Activated CD8-positive, alpha-beta memory T cell treated with anti-CD3 and anti-CD28 coated beads, Interleukin-2, amount 50 U/mL, for 1 hour (primary cell): ENCODE data around the gene FAM120A.

Source experiments
- DNase-seq: peaks from one replicate; pipeline ENCODE4 v3.0.0-alpha.2; 2020; ENCODE audit errors: extremely low read depth

The FAM120A gene

DNA sequence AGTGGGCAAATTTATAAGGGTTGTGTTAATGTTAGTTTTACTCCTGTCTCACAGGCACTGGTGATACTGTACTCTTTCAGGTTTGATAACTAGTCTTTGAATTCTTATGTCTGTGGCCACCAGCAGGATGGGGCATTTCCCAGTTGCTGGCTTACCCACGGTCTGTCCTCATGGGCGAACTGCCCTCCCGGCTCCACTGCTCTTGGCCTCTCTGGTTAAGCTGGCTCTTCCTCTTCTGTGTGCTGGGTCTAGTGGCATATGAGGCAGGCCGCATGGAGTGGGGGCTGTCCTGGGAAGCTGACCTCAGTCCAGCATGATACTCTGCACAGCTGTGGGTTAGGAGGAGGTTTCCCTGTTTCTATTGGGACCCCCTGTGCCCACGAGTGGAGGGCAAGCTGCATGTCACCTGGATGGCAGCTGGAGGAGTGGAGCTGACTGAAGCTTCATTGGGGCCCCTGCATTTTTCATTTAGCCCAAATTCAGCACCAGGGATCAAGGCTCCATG is 144.4 kb downstream of the FAM120A start:
- DNase-seq, result no peak

DNA sequence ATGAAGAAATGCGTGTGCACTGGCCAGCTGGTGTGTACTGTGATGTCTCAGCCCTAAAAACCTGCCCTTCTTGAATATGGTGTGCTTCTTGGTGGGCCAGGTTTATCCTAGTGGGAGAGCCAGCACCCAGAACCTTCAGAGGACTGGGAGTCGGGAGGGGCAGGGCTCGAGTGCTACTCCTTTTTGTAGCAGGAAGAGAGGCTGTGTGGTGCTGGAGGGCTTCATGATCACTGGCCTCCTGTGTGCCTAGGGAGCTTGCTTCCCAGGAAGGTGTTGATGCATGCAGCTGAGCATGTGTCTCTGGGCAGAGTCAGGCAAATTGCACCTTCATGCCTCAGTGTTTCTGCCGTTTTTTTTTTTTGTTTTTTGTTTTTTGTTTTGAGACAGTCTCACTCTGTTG is 144.9 kb downstream of the FAM120A start:
- no peak for DNase-seq

DNA sequence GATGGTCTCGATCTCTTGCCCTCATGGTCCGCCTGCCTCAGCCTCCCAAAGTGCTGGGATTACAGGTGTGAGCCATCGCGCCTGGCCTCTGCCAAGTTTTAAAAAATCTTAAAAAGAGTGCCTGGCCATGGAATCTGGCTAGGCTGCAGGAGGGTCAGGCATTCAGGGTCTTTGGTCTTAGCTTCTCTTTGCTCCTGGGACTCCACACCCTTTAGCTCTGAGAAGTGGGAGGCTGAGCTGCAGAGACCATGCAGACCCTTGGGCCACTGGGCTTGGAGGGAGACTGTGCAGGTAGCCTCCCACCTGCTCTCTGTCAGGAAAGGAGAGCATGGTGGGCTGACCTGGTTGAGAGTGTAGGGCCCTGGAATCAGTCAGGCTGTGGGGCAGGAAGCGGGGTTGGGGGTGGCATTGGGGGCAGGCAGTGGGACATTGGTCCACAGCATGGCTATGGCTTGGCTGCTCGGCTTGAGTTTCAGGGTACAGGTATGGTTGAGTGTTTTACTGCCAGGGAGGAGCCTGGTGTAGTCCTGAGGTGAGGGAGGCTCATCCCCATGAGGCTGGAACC is 145.7 kb downstream of the FAM120A start:
- no peak for DNase-seq

- no peak for DNase-seq
These were observed 146.6 kb downstream of the FAM120A start for GRCh38 chr9:93597871-93598646.

DNA sequence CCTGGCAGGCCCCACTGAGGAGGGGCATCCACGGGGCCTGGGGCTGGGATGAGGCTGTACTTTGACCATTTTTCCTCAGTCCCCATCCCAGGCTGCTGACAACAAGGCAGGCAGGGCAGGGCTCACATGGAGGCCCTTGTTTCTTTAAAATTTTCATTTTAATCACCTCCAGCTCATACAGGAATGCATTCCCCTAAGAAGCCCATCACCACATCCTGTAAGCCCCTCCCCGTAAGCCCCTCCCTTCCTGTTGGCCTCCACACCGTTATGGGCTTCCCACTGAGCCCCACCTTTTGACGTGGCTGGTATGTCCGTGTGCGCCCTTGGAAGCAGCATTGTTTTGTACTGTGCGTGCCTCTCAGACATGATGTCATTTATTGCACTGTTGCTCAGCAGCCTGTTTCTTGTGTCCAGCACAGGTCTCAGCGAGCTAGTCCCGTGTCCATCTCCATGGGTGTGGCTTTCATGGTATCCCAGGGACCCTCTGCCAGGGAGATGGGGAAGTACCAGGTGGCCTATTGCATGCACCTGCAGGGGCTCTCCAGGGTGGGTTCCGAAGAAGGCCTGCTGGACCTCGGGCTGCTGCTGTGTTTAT is 147.3 kb downstream of the FAM120A start:
- no peak for DNase-seq

- no peak for DNase-seq
These were observed 148.3 kb downstream of the FAM120A start for GRCh38 chr9:93599571-93600403.

DNA sequence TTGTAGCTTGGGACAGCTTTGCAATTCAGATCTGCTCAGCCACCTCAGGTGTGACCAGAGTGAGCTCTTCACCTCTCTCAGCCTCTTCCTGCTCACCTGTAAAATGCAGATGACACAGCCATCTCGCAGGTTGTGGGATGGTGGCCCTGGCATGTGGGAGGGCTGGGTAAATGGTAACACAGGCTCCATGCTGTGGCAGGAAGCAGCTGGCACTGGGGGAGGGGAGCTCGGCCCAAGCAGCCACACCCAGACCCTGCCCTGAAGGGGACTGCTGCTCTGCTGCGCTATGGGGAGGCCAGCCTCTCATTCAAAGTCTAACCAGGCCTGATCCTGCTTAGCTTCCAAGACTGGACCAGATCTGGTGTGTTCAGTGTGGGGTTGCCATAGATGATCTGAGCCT is 149.0 kb downstream of the FAM120A start:
- DNase-seq, result no peak

GRCh38 chr9:93601063-93601462 is 149.6 kb downstream of the FAM120A start:
- no peak for DNase-seq

GRCh38 chr9:93601666-93602065 is 150.2 kb downstream of the FAM120A start:
- no peak for DNase-seq

GRCh38 chr9:93603011-93603410 is 151.5 kb downstream of the FAM120A start:
- no peak for DNase-seq

GRCh38 chr9:93603906-93604326 is 152.4 kb downstream of the FAM120A start:
- no peak for DNase-seq

DNA sequence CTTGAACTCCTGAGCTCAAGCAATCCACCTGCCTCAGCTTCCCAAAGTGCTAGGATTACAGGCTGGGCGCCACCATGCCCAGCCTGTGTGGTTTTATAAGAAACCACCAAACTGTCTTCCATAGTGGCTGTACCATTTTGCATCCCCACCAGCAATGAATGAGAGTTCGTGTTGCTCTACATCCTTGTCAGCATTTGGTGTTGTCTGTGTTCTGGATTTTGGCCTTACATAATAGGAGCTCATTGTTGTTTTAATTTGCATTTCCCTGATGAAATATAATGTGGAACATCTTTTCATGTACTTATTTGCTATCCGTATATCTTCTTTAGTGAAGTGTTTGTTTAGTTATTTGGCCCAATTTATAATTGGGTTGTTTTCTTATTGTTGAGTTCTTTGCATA is 154.7 kb downstream of the FAM120A start:
- DNase-seq, result no peak

DNA sequence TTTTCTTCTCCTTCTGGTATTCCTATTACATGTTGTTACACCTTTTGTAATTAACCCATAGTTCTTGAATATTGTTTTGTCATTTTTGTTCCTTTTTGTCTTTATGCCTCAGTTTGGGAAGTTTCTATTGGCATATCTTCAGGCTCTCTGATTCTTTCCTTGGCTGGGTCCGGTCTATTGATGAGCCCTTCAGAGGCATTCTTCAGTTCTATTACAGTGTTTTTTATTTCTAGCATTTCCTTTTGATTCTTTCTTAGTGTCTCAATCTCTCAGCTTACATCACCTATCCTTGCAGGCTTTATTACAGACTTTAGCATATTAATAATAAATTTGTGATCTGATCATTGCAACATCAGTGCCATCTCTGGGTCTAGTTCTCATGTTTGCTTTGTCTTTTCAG is 158.7 kb downstream of the FAM120A start:
- DNase-seq, result no peak

- no peak for DNase-seq
These were observed 160.7 kb downstream of the FAM120A start for GRCh38 chr9:93612052-93612795.

DNA sequence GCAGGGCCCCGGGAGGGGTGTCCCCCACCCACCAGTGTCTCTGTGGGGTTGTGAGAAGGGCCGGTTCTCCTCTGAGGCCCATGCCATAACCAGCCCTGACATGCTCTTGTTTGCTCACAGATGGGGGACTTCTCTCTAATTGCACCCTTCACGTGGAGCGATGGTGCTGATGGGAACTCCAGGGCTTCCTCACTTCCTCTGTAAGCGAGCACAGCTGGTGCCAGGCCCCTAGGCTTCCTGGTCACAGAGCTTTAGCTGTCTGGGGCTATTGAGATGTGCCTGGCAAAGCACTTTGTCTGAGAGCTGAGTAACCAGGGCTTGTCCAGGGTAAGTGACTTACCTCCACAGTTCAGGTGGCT is 161.3 kb downstream of the FAM120A start:
- DNase-seq, result no peak

DNA sequence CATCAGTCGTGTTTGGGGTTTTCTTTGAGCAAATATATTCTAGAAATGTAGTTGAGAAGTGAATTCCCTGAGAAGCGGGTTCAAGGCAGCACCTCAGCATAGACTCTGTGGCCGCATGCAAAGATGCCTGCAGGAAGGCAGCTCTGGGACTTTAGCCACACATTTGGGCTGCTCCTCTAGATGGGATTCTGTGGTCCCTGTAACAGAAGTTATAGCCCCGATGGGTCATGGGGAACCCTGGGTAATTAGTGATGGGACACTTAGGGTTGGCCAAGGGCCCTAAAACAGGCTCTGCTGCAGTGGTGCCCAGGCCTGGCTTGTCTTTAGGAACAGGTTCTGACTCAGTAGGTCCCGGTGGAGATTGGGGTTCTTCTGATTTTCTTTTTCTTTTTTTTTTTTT is 161.7 kb downstream of the FAM120A start:
- no peak for DNase-seq

GRCh38 chr9:93613791-93614190 is 162.3 kb downstream of the FAM120A start:
- DNase-seq, result no peak

GRCh38 chr9:93614830-93615468 is 163.5 kb downstream of the FAM120A start:
- DNase-seq, result no peak
